ELR (cell line): ENCODE data around the gene PPP1CB.
A peak's percentile ranks its signal among the peaks of the same experiment; 100 is the strongest.
"Not testable (repeated sequence)": the region's sequence is repeated elsewhere in the genome, so short reads cannot be mapped to it uniquely, and the experiment has no call there.

Source experiments
- DNase-seq: peaks from one replicate; pipeline ENCODE4 v3.0.0-alpha.2; 2015; ENCODE audit warnings: low read depth

The PPP1CB gene

DNA sequence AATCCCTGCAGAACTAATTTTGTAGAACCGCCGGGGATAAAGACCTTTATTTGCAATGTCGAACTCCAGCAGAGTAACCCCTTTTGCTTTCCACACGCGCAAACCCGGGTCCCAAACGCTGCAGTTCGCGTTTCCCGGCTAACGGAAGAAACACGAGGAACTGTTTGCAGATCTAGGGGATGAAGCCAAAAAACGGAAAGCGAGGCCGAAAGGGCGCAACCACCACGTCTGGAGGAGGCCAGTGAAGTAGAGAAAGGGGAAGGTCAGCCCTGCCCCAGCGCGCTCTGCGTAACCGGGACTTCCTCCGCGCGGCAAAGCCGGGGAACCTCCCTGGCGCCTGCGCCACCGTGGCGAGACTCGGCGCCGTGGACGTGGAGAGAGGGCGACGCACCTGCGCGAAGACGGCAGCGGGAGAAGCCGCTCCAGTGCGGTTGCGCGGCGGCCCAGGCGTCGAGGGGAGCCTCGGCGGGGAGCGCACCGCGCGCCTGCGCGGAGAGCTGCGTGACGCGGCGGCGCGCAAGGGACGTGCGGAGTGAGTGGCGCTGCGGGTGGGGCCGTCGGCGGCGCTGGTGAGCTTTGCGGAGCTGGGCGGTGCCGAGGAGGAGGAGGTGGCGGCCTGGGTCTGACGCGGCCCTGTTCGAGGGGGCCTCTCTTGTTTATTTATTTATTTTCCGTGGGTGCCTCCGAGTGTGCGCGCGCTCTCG, at the start of gene PPP1CB:
Gene PPP1CB, plus strand, starts transcription at position 579 of the 704 bp plus-strand sequence. CDS start 295 bp downstream, outside the sequence.
- peak; percentile 93 for DNase-seq

DNA sequence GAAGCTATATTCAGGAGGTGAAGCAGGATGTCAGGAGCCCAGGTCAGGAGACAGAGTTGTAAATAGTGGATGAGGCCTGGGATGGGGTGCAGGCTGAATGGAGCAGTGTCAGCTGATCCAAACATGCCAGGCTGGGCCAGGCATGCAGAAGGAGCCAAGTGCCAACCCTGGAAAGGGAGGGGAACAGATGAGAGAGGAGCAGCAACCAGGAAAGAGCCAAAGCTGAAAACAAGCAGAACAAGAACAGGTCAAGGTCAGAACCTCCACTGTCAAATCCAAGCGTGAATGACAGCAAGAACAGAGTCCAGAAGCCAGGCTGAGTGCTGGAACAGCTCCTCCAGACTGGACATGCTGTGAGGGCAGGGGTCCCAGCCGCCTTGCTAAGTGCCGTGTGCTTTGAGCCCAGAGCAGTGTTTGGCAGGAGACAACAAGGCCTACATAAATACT, 49.2 kb upstream of the PPP1CB start:
- no peak for DNase-seq

DNA sequence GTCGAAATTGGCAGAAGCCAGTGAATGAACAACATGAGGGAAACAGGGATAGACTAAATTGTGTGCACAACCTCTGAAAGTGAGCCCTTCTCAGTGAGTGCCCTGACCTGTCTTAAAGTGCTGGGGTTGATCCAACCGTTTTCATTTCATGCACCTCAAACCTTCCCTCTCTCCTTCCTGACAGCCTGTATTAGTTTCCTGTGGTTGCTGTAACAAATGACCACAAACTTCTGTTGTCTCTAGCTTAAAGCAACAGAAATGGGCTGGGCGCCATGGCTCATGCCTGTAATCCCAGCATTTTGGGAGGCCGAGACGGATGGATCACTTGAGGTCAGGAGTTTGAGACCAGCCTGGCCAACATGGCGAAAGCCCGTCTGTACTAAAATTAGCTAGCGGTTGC, 48.8 kb upstream of the PPP1CB start:
- no peak for DNase-seq

DNA sequence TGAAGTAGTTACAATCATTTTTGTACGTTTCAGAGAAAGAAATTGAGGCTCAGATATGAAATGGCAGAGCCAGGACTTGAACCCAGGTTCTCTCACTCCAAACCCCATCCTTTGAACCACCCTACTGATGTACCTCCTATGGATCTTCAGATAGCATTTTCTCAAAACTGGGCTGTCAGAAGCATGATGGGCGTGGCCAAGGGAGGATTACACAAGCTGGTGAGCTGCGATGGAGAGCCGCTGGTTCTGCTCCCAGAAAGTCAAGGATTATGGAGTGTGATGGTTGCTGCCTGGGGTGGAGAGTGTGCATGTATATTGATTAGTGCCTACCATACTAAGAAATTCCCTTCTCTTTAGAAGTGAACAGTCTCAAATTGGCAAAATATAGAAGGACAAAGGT, 47.0 kb upstream of the PPP1CB start:
- DNase-seq, result no peak

DNA sequence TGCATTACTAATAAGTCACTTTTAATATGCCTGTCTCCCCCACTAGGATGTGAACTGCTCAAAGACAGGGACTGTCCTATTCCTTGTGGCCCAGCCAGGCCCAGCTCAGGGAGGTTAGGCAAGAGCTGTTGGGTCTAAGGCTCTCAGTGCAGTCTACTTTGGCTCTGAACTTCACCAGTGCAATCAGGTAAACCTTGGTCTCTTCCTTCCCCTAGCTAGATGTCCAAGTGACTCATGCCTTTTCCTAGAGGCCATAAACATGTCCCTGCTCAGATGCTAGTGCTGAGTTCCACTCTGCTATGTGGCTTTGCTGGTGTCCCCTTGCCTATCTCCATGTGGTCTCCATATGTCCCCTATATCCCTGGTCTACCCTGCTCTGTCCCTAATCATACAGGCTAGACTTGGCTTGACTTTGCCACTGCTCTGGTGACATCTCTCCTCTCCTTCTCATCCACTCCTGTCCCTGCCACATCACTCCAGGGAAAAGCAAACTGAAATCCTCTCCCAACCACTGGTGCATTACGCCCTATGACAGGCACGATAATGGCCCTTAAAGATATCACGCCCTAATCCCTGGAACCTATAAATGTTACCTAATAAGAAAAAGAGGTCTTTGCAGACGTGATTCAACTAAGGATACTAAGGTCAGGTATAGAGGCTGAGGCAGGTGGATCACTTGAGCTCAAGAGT, 45.7 kb upstream of the PPP1CB start:
- DNase-seq, result no peak

DNA sequence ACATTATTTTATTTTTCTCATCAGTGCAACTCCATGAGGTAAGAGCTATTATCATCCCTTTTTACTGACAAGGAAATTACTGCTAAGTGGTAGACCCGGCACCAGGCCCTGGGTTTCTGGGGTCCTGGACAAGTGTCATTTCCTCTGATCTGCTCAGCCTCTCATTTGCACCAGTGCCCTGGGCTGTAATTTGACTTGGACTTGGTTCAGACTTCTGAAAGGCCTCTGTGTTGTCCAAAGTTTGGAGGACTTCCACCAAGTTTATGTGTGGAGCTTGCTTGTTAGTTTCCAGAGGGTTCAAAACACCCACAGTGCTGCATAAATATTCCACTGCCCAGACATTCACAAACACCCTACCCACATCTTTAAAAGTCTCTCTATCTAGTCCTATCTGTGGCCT, 44.0 kb upstream of the PPP1CB start:
- DNase-seq, result no peak

DNA sequence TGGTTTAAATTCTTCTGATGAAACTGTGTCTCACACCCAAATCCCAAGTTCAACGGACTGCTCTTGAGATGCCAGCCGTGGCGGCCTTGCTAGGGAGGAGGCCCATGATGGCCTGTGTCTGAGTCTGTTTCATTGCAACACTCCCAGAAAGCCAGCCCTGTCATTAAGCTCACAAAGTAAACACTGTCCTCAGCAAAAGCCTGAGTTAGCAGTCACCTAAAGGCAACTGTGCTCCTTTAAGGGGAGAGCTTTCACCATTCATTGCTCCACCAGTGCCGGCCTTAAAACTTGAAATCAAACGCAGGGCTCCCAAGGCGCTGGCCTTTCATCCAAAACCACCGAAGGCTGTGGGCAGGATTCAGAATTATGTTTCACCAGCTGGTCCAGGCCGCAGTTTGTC, 42.5 kb upstream of the PPP1CB start:
- DNase-seq, result no peak

DNA sequence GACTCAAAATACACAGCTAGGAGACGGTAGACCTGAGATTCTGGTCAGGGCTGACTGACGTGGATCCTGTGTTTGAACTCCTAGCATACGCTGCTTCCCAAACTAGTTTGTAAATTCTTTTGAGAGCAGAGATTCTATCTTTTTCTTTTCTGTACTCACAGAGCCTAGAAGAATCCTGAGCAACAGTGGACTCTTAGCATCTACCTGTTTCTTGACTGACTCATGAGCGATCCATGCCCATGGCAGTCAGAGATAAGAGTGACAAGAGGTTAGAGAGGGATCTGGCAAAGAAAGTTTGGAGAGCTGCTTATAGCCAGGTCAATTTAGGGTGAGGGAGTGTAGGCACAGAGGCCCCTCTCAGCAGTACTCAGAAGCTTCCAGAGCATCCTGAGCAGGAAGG, 41.1 kb upstream of the PPP1CB start:
- no peak for DNase-seq

DNA sequence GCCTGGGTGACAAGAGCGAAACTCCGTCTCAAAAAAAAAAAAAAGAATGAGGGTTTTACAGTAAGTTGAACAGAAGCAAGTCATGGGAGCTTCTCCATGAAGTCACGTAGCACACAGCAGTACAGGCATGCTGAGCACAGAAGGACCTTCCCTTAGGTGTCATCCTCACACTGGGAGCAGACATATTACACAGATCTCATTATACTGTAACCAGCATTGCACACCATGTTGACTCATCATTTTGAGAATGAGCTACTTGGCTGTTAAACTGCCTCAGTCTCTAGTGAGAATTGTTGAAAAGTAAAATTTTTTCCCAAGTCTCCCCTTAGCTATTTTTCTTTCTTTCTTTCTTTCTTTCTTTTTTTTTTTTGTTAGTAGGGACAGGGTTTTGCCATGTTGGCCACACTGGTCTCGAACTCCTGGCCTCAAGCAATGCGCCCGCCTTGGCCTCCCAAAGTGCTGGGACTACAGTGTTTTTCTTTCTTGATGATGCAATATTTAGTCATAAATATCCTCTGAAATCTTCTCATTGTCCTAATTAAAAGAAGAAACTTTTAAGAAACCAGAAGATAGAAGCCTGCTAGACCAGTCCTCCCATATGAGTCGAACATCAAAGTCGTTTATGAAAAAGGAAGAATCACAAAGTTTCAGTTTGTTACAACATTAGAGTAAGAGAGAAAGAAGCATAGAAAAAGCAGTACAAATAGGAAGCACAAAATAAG, 37.9 kb upstream of the PPP1CB start:
- peak; percentile 72 for DNase-seq

DNA sequence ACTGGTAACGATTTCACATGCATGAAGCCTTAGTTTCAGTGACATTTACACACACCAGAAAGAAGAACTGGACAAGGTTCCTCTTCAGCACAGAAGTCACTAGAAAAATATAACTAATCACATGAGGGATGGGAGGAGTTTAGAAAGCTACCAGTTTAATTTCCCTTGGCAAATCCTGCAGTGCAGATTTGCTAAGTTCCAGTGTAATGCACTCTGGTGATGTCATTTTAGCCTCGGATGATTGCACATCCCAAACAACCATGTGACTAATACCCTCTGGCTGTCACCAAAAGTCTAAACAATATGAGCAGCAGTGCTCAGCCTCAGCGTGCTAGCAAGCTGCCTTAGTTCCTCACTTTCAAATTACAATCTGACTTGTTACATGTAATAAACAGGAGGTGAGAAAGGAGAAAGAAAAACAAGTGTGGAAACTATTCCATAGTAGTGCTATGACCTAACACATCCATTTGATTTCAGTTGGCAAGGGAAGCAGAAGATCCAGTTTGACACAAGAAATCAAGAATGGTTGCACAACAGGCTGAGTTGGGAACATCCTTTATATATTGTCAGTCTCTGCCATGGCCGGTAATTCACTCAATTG, 35.3 kb upstream of the PPP1CB start:
- DNase-seq, result peak; percentile 91

DNA sequence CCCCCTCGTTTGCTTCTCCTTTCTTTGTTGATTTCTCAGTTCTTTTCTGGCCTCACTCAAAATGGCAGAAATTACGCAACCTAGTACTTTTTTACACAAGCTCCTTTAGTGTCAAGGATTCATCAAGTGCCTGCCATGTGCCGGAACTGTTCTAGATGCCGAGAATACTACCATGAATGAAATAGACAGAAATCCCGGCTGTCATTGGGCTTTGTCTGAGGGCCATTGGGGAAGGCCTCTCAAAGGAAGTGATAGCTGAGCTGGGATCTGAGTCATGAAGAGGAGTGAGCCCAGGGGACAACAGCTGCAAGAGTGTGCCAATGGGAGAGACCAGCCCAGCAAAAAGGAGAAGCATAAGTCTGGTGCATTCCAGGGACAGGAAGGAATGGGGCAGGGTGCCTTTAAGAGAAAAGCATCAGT, 34.3 kb upstream of the PPP1CB start:
- DNase-seq, result peak; percentile 74

DNA sequence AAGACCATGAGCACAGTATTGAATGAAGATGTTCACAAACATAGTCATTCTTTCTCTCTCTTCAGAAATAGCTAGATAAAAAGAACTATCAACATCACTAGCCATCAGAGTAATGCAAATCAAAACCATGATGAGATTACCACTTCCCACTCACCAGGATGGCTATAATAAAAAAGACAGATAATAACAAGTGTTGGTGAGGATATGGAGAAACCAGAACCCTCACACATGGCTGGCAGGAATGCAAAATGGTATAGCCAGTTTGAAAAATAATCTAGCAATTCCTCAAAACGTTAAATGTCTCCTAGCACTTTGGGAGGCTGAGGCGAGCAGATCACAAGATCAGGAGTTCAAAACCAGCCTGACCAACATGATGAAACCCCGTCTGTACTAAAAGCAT, 31.3 kb upstream of the PPP1CB start:
- no peak for DNase-seq

DNA sequence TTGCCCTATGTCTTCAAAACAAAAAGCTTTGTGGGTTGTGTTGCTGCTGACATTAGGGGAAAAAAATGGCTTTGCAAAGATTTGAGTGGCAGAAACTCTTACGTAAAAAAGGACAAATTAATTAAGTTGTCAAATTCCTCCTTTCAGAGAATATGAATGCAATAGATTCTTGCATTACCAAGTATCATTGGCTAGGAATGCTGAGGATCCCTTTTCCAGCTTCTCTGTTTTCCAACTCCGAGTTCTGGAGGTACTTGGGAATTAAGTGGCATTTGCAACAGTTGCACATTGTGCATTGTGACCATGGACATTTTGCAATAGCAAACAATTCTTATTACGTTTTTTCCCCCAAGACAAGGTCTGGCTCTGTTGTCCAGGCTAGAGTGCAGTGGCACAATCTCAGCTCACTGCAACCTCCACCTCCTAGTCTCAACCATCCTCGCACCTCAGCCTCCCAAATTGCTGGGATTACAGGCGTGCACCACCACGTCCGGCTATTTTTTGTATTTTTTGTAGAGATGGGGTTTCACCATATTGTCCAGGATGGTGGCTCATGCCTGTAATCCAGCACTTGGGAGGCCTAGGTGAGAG, 29.9 kb upstream of the PPP1CB start:
- DNase-seq, result no peak

DNA sequence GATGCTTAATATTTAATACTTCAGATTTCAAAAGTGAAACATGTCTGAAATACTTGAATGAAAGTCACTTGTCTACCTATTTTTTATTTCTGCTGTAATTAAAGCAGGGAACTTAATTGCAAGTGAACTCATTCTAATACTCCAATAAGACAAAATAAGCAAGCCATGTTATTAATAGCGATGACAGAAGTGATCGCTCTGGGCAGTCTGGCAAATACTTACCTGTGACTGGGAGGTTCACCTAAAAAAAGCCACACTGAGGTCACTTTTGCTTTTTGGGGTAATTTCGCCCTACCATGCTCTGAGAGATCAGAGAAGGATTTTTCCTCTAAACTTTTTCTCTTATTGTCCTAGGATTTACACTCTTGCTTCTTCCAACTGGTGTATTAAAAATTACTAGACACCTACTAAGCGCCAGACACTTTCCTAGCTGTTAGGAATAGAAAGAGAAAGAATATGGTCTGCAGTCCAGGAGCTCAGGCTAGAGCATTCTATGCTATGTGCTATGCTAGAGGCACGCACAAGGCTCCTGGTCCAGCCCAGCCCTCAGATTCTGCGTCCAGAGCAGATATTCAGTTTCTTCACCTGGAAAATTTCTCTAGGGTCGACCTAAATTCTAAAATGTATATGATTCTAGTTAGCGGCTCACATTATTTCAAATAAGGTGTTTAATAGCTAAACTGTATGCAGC, 26.5 kb upstream of the PPP1CB start:
- DNase-seq, result no peak

DNA sequence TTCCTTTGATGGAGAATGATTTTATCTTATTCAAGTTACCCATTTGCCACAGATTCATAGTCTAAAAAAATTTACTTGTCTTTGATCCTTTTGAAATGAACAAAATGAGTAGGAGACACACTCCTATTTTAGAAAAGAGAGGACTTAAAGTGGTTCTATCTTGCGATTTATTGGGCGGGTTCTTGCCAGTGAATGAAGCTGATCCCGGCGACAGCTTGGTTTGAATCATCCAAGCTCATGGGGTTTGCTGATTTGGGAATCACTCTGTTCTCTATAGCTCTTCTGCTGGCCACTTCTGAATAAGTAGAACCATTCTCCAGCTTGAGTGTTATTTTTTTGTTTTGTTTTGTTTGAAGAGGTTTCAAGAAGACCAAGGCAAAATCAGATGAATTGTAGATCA, 25.5 kb upstream of the PPP1CB start:
- no peak for DNase-seq

DNA sequence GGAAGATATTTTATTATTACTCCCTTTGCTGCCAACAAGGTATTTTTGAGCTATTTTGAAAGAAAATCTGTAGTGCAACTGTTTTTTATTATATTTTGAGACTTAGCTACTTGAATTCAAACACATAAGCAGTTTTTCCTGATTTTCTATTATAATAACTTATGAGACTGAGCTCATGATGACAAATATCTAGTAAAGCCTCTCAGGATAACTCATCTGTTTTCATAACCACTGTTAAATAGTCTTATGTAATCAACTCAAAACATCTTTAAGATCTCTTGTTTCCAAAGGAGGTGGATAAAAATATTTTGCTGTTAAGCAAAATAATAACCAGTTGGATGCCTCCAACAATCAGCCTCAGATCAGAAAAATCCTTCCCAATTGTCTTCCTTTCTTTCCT, 21.9 kb upstream of the PPP1CB start:
- DNase-seq, result peak; percentile 35

DNA sequence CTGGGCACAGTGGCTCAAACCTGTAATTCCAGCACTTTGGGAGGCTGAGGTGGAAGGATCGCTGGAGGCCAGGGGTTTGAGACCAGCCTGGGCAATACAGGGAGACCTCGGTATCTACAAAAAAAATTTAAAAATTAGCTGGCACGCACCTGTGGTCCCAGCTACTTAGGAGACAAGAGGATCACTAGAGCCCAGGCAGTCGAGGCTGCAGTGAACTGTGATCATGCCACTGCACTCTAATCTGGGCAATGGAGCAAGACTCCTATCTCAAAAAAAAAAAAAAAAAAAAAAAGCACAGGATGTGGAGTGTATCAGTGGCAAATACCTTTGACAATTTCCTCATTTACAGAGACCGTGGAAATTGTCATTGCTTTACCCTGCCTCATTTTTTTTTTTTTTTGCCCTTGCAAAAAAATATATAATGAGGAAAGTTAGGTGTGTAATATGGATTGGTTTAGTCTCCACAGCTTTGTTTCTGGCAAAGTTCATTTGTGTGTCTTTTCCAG, 20.9 kb upstream of the PPP1CB start:
- no peak for DNase-seq

DNA sequence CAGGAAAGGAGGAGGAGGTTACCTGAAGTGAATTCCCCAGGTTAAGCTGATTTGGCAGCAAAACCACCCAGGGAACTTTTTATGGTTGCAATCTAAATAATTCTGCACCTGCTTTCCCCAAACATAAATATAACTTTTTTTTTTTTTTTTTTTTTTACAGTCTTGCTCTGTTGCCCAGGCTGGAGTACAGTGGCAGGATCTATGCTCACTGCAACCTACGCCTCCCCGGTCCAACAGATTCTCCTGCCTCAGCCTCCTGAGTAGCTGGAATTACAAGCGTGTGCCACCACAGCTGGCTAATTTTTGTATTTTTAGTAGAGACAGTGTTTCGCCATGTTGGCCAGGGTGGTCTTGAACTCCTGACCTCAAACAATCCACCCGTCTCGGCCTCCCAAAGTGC, 16.1 kb upstream of the PPP1CB start:
- no peak for DNase-seq

DNA sequence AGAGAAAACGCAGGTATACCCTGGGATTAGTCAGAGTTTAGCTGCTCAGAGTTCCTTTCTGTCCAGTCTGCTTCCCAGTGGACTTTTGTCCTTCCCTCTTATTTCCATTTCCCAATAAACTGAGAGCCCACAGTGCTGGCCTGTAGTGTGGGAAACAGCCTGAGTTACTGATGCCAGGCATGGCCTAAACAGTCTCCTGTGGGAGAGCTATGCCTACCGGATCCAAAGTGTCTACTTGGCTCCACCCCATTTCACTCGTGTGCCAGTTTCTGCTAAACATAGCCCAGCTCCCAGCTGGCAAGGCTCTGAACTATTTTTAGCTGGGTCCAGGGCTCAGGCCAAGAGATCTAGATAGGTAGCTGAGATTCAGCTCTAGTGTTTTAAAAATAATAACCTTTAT, 15.6 kb upstream of the PPP1CB start:
- no peak for DNase-seq

DNA sequence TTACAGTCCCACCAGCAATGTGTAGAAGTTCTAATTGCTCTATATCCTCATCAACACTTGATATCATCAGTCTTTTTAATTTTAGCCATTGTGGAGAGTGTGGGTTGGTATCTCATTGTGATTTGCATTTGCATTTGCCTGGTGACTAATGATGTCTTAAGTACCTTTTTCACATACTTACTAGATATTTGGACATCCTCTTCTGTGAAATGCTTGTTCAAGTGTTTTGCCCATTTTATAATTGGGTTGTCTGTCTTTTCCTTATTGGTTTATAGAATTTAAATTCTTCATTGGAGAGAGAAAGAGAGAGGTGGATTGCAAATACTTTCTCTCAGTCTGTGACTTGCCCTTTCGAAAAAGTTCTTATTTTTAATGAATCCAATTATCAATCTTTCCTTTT, 14.0 kb upstream of the PPP1CB start:
- DNase-seq, result no peak

DNA sequence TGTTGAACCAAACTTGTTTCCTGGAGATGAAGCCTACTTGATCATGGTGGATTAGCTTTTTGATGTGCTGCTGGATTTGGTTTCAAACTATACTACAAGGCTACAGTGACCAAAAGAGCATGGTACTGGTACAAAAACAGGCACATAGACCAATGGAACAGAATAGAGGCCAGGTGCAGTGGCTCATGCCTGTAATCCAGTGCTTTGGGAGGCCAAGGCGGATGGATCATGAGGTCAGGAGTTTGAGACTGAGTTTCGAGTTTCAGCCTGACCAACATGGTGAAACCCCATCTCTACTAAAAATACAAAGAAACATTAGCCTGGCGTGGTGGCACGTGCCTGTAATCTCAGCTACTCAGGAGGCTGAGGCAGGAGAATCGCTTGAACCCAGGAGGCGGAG, 9.0 kb upstream of the PPP1CB start:
- DNase-seq, result not testable (repeated sequence)

DNA sequence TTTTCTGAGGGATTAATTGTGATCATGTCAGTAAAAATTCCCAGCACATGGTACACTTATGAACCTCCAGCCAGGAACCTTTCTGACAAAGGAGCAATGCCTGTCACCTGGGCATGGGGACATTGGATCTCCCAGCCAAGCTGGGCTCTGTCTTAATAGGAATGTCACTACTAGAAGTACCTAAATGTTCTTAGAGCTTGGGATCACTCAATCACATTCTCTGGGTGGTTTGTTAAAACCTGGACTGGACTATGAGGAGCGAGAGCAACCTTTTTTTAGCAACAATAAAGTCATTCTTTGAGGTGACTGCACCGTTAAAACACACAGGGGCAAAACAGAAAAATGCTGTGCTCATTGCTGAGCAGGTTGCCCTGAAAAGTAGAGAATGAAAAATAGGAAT, 6.4 kb upstream of the PPP1CB start:
- no peak for DNase-seq
